GM12878 (cell line): Measurements from ENCODE around the gene NGDN. TPM values are rescaled to one million over a fixed set of nuclear protein-coding genes. Genes with fewer than 3 reads are reported as not detected.

Source experiments
- ATAC-seq: fragments of 200-7000 bp; cut with Tn5 transposase; 3 replicates; pipeline ENCODE4 v1.9.1; 2020; ENCODE audit warnings: mild to moderate bottlenecking, moderate library complexity
- BruUV-seq: library from RNA; stranded (reverse); fragments of 400-500 nt; replicated peaks from 2 replicates; lab custom pipeline; 2021; lab: Mats Ljungman, UMichigan
- CTCF ChIA-PET: fragments of 300-600 bp; sonication (Branson Sonifier 250); formaldehyde crosslinking; extraction: SDS; loops from one replicate; lab custom pipeline; 2021; ENCODE audit warnings: inconsistent platforms; lab: Yijun Ruan, JAX
- POLR2A ChIA-PET: fragments of 350-600 bp; formaldehyde crosslinking; extraction: SDS; loops from one replicate; lab custom pipeline; 2021; ENCODE audit warnings: inconsistent platforms; lab: Charles Lee
- RAD21 ChIA-PET: fragments of 300-600 bp; sonication (Branson Sonifier 250); formaldehyde crosslinking; loops from one replicate; lab custom pipeline; 2023; ENCODE audit warnings: antibody characterized with exemption; ENCODE audit not compliant: unreplicated experiment; lab: Charles Lee
- SMC1A ChIA-PET: fragments of 300-600 bp; sonication (Branson Sonifier 250); formaldehyde crosslinking; loops from one replicate; lab custom pipeline; 2023; ENCODE audit not compliant: unreplicated experiment, uncharacterized antibody; lab: Charles Lee
- DNase-seq: peaks from one replicate; pipeline ENCODE4 v3.0.0-alpha.2; 2011; ENCODE audit warnings: low read depth, low spot score
- FAIRE-seq: peaks from 3 replicates; lab custom pipeline; 2011; peaks lifted over from hg19 to GRCh38; lab: Jason Lieb, UNC
- H2AFZ ChIP-seq: 2 replicates; pipeline ENCODE4 v1.6.0; 2011; ENCODE audit warnings: low read depth, low read length, control low read depth; ENCODE audit not compliant: control insufficient read depth
- H3K27ac ChIP-seq: 2 replicates; pipeline ENCODE4 v1.5.1; 2011; ENCODE audit warnings: control low read depth; ENCODE audit not compliant: control insufficient read depth, insufficient read depth
- H3K27me3 ChIP-seq, 2 experiments: replicated peaks in 1 of 2; 2 replicates each; pipeline versions ENCODE4 v1.6.0 to v1.6.1; 2011; ENCODE audit warnings: low read length in 1 of 2; ENCODE audit not compliant: control insufficient read depth in 2 of 2, insufficient read depth in 2 of 2
- H3K36me3 ChIP-seq, 2 experiments: 2 replicates each; pipeline ENCODE4 v1.5.1; 2011; ENCODE audit warnings: low read length in 1 of 2; ENCODE audit not compliant: control insufficient read depth in 2 of 2, insufficient read depth in 2 of 2
- H3K4me1 ChIP-seq: 2 replicates; pipeline ENCODE4 v1.6.1; 2011; ENCODE audit warnings: mild to moderate bottlenecking, low read length, moderate library complexity, mixed read lengths; ENCODE audit not compliant: control insufficient read depth, insufficient read depth
- H3K4me2 ChIP-seq: 2 replicates; pipeline ENCODE4 v1.6.0; 2011; ENCODE audit warnings: control low read depth; ENCODE audit not compliant: control insufficient read depth, insufficient read depth
- H3K4me3 ChIP-seq: fragments of 200-600 bp; sonication (generic); 2 replicates; pipeline ENCODE4 v1.5.1; 2016
- H3K79me2 ChIP-seq: 2 replicates; pipeline ENCODE4 v1.6.0; 2011; ENCODE audit warnings: low read length; ENCODE audit not compliant: control insufficient read depth, insufficient read depth
- H3K9ac ChIP-seq: 2 replicates; pipeline ENCODE4 v1.8.0; 2011; ENCODE audit warnings: low read length, control low read depth, mixed read lengths; ENCODE audit not compliant: control insufficient read depth, insufficient read depth
- H3K9me3 ChIP-seq: replicated peaks from 3 replicates; pipeline ENCODE4 v1.5.1; 2011; ENCODE audit warnings: mild to moderate bottlenecking, low read length; ENCODE audit not compliant: control insufficient read depth, insufficient read depth
- H4K20me1 ChIP-seq: 2 replicates; pipeline ENCODE4 v1.6.0; 2011; ENCODE audit not compliant: control insufficient read depth, insufficient read depth
- BHLHE40 ChIP-seq, 2 experiments: fragments of 450-650 bp in 1 of 2; IDR thresholded peaks; 2 replicates each; pipeline ENCODE4 v1.6.1; 2011 to 2017; ENCODE audit warnings: low read depth in 2 of 2, borderline replicate concordance in 1 of 2, improper control_type of control experiment in 1 of 2, low read length in 1 of 2, mild to moderate bottlenecking in 1 of 2
- EED ChIP-seq: sonication (generic); IDR thresholded peaks from 2 replicates; pipeline ENCODE4 v1.6.1; 2016; ENCODE audit warnings: antibody characterized with exemption, low read depth
- KAT2A ChIP-seq: conservative IDR thresholded peaks from 2 replicates; pipeline ENCODE4 v1.6.1; 2011; ENCODE audit warnings: low read depth, low read length; ENCODE audit not compliant: control insufficient read depth
- MEF2A ChIP-seq: IDR thresholded peaks from 2 replicates; pipeline ENCODE4 v1.6.1; 2011; ENCODE audit warnings: low read depth, mild to moderate bottlenecking, low read length, moderate library complexity; ENCODE audit not compliant: insufficient read depth
- MXI1 ChIP-seq: fragments of 150-350 bp; IDR thresholded peaks from 2 replicates; pipeline ENCODE4 v1.6.1; 2011; ENCODE audit warnings: low read depth, mild to moderate bottlenecking, inconsistent platforms, low read length, improper control_type of control experiment
- MYC ChIP-seq: IDR thresholded peaks from 2 replicates; pipeline ENCODE4 v1.6.1; 2011; ENCODE audit warnings: mild to moderate bottlenecking, low read length, moderate library complexity, inconsistent platforms; ENCODE audit not compliant: insufficient read depth, insufficient replicate concordance, insufficient read length, severe bottlenecking
- NFIC ChIP-seq: IDR thresholded peaks from 2 replicates; pipeline ENCODE4 v1.6.1; 2012; ENCODE audit warnings: low read depth, mild to moderate bottlenecking, inconsistent platforms, low read length, moderate library complexity
- POLR2AphosphoS2 ChIP-seq: IDR thresholded peaks from 2 replicates; pipeline ENCODE4 v1.6.1; 2011; ENCODE audit warnings: low read depth, mild to moderate bottlenecking, low read length, improper control_type of control experiment, moderate library complexity
- RAD51 ChIP-seq: fragments of 450-650 bp; IDR thresholded peaks from 2 replicates; pipeline ENCODE4 v1.6.1; 2016; ENCODE audit warnings: moderate library complexity, mild to moderate bottlenecking, inconsistent platforms
- TARDBP ChIP-seq: IDR thresholded peaks from 2 replicates; pipeline ENCODE4 v1.6.1; 2016; ENCODE audit warnings: borderline replicate concordance
- ZNF217 ChIP-seq: fragments of 450-650 bp; IDR thresholded peaks from 2 replicates; pipeline ENCODE4 v1.6.1; 2017; ENCODE audit warnings: antibody characterized with exemption, mild to moderate bottlenecking
- WGBS: methylation state at CpG from one replicate; pipeline ENCODE4 v1.1.6; 2016; ENCODE audit warnings: low lambda C conversion rate; ENCODE audit not compliant: insufficient replicate concordance, insufficient coverage; ENCODE audit errors: missing lambda C conversion rate; 5-methylcytosine and 5-hydroxymethylcytosine counted together
- in situ Hi-C: fragments of 300-500 bp; cut with MboI; formaldehyde crosslinking; loops from 9 replicates; pipeline ENCODE4 v1.14.3; 2018; ENCODE audit warnings: mixed read lengths
- intact Hi-C: fragments of 100-400 bp; cut with micrococcal nuclease; formaldehyde crosslinking; loops from one replicate; pipeline ENCODE4 v1.14.2; 2022; ENCODE audit not compliant: unreplicated experiment
- polyA plus RNA-seq, 11 experiments: library from polyadenylated mRNA; depleted of rRNA in 4 of 11; unstranded in 6 of 11; stranded (reverse) in 5 of 11; fragments of >200 nt; fragmentation: Nextera tagmentation in 4 of 11; fragmentation: Illumina TruSeq in 1 of 11; extraction: Ambion mirVana in 4 of 11; extraction: Trizol in 1 of 11; gene quantifications; 1 replicate in 1 of 11; 2 replicates in 10 of 11; pipeline versions ENCODE4 v1.2.1 to v1.2.3, GENCODE V29; 2011 to 2016; ENCODE audit warnings: inconsistent platforms in 2 of 11, missing spikeins in 2 of 11, low read depth in 1 of 11
- total RNA-seq, 4 experiments: library from RNA; depleted of rRNA in 3 of 4; stranded (reverse); fragments of >200 nt in 3 of 4; fragmentation: Illumina TruSeq in 1 of 4; extraction: Trizol in 1 of 4; gene quantifications; 2 replicates each; pipeline versions ENCODE4 v1.2.1 to v1.2.3, GENCODE V29; 2013 to 2021
- TF ChIP-seq, protein P1 (sequence below): fragments of 450-650 bp; IDR thresholded peaks from 2 replicates; pipeline ENCODE4 v1.6.1; 2016; ENCODE audit warnings: mild to moderate bottlenecking
- TF ChIP-seq, protein P2 (sequence below): fragments of 450-650 bp; IDR thresholded peaks from 2 replicates; pipeline ENCODE4 v1.6.1; 2017; ENCODE audit warnings: mild to moderate bottlenecking

The NGDN gene
- total and polyA plus RNA-seq, 10 of the 15 experiments (the other 5 are each of a cell fraction or from before 2014, with no cell fraction given) = 40.4 to 163 (median 71.4) TPM

DNA sequence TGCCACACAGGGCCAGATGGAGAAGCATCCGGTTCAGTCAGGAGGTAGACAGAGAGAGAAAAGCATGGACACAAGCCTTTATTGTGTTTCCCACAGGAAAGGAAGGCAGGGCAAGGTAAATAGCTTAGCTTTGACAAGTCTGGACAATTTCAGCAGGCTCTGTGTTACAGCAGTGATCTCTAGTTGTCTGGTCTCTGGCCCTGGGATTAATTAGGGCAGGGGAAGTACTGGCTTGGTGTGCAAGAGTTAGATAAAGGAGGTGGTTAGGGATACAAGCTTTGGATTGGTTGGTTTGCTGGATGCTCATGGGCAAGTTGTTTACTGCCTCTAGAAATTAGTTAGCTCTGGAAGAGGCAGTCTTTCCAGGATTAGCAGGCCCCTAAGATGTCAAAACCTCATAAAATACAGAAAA lies 15.1 kb upstream of the NGDN start:
- no peak overlapping the region for H3K4me2 ChIP-seq
- WGBS = 0% methylated on average over 1 of the region's 1 CpG
- no peak overlapping the region for H3K27ac ChIP-seq
- no peaks in the 10 kb centered on the region; a peak in 1 of 4 replicates for H3K27me3 ChIP-seq
- ChIA-PET POLR2A (no interaction called here), RAD21 (no interaction called here), SMC1A (no interaction called here), CTCF (interaction anchor here (0.7 to 0.9 kb wide), 2 partner anchors 74 to 110 kb away, joined by 3 read pairs; no protein-coding TSS in a partner anchor)
- DNase-seq (no peak), FAIRE-seq (no peak), ATAC-seq (no peak)
- H3K4me3 ChIP-seq = no peak overlapping the region
- in situ Hi-C loops = no loop called here
- TF ChIP-seq POLR2AphosphoS2 (no peak), NFIC (no peak), TARDBP (no peak), MYC (no peak), ZNF217 (no peak), EED (no peak), MEF2A (no peak), RAD51 (no peak), KAT2A (no peak), BHLHE40 (IDR thresholded peaks at IDR 0.05; ENCODE audit: borderline replicate concordance in 1 of 2, low read depth in 2 of 2, low read length in 1 of 2) (no peak), MXI1 (no peak)
- TF ChIP-seq, protein P1, sequence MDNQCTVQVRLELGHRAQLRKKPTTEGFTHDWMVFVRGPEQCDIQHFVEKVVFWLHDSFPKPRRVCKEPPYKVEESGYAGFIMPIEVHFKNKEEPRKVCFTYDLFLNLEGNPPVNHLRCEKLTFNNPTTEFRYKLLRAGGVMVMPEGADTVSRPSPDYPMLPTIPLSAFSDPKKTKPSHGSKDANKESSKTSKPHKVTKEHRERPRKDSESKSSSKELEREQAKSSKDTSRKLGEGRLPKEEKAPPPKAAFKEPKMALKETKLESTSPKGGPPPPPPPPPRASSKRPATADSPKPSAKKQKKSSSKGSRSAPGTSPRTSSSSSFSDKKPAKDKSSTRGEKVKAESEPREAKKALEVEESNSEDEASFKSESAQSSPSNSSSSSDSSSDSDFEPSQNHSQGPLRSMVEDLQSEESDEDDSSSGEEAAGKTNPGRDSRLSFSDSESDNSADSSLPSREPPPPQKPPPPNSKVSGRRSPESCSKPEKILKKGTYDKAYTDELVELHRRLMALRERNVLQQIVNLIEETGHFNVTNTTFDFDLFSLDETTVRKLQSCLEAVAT = no peak
- TF ChIP-seq, protein P2, sequence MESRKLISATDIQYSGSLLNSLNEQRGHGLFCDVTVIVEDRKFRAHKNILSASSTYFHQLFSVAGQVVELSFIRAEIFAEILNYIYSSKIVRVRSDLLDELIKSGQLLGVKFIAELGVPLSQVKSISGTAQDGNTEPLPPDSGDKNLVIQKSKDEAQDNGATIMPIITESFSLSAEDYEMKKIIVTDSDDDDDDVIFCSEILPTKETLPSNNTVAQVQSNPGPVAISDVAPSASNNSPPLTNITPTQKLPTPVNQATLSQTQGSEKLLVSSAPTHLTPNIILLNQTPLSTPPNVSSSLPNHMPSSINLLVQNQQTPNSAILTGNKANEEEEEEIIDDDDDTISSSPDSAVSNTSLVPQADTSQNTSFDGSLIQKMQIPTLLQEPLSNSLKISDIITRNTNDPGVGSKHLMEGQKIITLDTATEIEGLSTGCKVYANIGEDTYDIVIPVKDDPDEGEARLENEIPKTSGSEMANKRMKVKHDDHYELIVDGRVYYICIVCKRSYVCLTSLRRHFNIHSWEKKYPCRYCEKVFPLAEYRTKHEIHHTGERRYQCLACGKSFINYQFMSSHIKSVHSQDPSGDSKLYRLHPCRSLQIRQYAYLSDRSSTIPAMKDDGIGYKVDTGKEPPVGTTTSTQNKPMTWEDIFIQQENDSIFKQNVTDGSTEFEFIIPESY = no peak
- no peak overlapping the region for H3K9ac ChIP-seq
- H3K36me3 ChIP-seq = no peaks in the 10 kb centered on the region
- H4K20me1 ChIP-seq = no peaks in the 10 kb centered on the region
- no peak overlapping the region for H2AFZ ChIP-seq
- no peaks in the 10 kb centered on the region for H3K79me2 ChIP-seq
- BruUV-seq = no TSS peak
- intact Hi-C loops = no loop called here
- no peaks in the 10 kb centered on the region; the same call in 1 of the 2 replicates for H3K4me1 ChIP-seq
- H3K9me3 ChIP-seq = no peaks in the 10 kb centered on the region
